AG08396 (cell line): ENCODE results near the gene USP44.
"Not testable (repeated sequence)": the region's sequence is repeated elsewhere in the genome, so short reads cannot be mapped to it uniquely, and the experiment has no call there.

Experiments used
- DNase-seq: peaks from one replicate; pipeline ENCODE4 v3.0.0; 2012; ENCODE audit warnings: low spot score, mixed read lengths

The USP44 gene

GRCh38 chr12:95509300-95509699 lies 42.0 kb downstream of the USP44 start:
- no peak for DNase-seq

GRCh38 chr12:95506707-95507523 lies 44.4 kb downstream of the USP44 start:
- DNase-seq = no peak

GRCh38 chr12:95505039-95505438 lies 46.2 kb downstream of the USP44 start:
- no peak for DNase-seq

- DNase-seq = no peak
Measured at GRCh38 chr12:95504140-95504539, 47.1 kb downstream of the USP44 start.

GRCh38 chr12:95499772-95500171 lies 51.5 kb downstream of the USP44 start:
- DNase-seq = no peak

GRCh38 chr12:95498968-95499367 lies 52.3 kb downstream of the USP44 start:
- no peak for DNase-seq

GRCh38 chr12:95497031-95497430 lies 54.2 kb downstream of the USP44 start:
- DNase-seq = no peak

- DNase-seq = no peak
Measured at GRCh38 chr12:95495433-95495832, 55.8 kb downstream of the USP44 start.

GRCh38 chr12:95494888-95495287 lies 56.4 kb downstream of the USP44 start:
- no peak for DNase-seq

- DNase-seq = no peak
Measured at GRCh38 chr12:95492462-95492861, 58.8 kb downstream of the USP44 start.

GRCh38 chr12:95487024-95487423 lies 64.3 kb downstream of the USP44 start:
- no peak for DNase-seq

- no peak for DNase-seq
Measured at GRCh38 chr12:95484524-95484923, 66.8 kb downstream of the USP44 start.

- DNase-seq = not testable (repeated sequence)
Measured at GRCh38 chr12:95482564-95482963, 68.7 kb downstream of the USP44 start.

GRCh38 chr12:95481888-95482287 lies 69.4 kb downstream of the USP44 start:
- no peak for DNase-seq

- no peak for DNase-seq
Measured at GRCh38 chr12:95481072-95481471, 70.2 kb downstream of the USP44 start.

GRCh38 chr12:95480230-95480629 lies 71.0 kb downstream of the USP44 start:
- no peak for DNase-seq

- no peak for DNase-seq
Measured at GRCh38 chr12:95474660-95474958, 76.7 kb downstream of the USP44 start.

- peak; percentile 94 for DNase-seq
Measured at GRCh38 chr12:95473884-95474659, 77.2 kb downstream of the USP44 start, which contains the start of gene METAP2. METAP2 (plus strand) TSS chr12:95474152; CDS start chr12:95474180, 28 bp downstream.

- DNase-seq = peak; percentile 39
Measured at GRCh38 chr12:95473231-95473883, 77.9 kb downstream of the USP44 start.

- DNase-seq = no peak
Measured at GRCh38 chr12:95470300-95470699, 81.0 kb downstream of the USP44 start.
